HepG2 (cell line): Measurements from ENCODE around the gene MLXIPL. TPM values are rescaled to one million over a fixed set of nuclear protein-coding genes. Genes with fewer than 3 reads are reported as not detected.

Experiments
- CC2D1A ChIP-seq: sonication (generic); formaldehyde crosslinking; IDR thresholded peaks from 2 replicates; pipeline ENCODE4 v1.8.1; 2023; ENCODE audit warnings: mild to moderate bottlenecking, missing genetic modification reagents
- EHMT2 ChIP-seq: fragments of 200-600 bp; sonication (generic); IDR thresholded peaks from 2 replicates; pipeline ENCODE4 v1.7.0; 2017; ENCODE audit warnings: antibody characterized with exemption, low read depth, low read length, borderline replicate concordance
- FOXK2 ChIP-seq: fragments of 450-650 bp; IDR thresholded peaks from 2 replicates; pipeline ENCODE4 v1.6.1; 2016
- HOXA7 ChIP-seq: sonication (generic); formaldehyde crosslinking; IDR thresholded peaks from 2 replicates; pipeline ENCODE4 v1.8.1; 2022; ENCODE audit warnings: mild to moderate bottlenecking, missing genetic modification reagents, moderate library complexity
- MEF2D ChIP-seq: sonication (generic); formaldehyde crosslinking; IDR thresholded peaks from 2 replicates; pipeline ENCODE4 v1.5.1; 2020; ENCODE audit warnings: mild to moderate bottlenecking, missing genetic modification reagents
- MXI1 ChIP-seq: IDR thresholded peaks from 3 replicates; pipeline ENCODE4 v1.6.1; 2012; ENCODE audit warnings: low read depth, low read length, inconsistent platforms, borderline replicate concordance
- PHB2 ChIP-seq: fragments of 450-650 bp; IDR thresholded peaks from 2 replicates; pipeline ENCODE4 v1.6.1; 2018; ENCODE audit not compliant: partially characterized antibody
- POLR2AphosphoS5 ChIP-seq: IDR thresholded peaks from 2 replicates; pipeline ENCODE4 v1.6.1; 2012; ENCODE audit warnings: low read depth, low read length
- ZNF550 ChIP-seq: sonication (generic); formaldehyde crosslinking; IDR thresholded peaks from 2 replicates; pipeline ENCODE4 v1.4.0; 2020; ENCODE audit warnings: mild to moderate bottlenecking, missing genetic modification reagents, borderline replicate concordance
- polyA plus RNA-seq, 8 experiments: library from polyadenylated mRNA; depleted of rRNA in 3 of 8; stranded (reverse) in 7 of 8; unstranded in 1 of 8; fragments of >200 nt; fragmentation: Illumina TruSeq in 4 of 8; extraction: Trizol in 4 of 8; gene quantifications; 2 replicates each; pipeline versions ENCODE4 v1.2.1 to v1.2.3, GENCODE V29; 2011 to 2016; ENCODE audit warnings: low read depth in 4 of 8, missing spikeins in 1 of 8, mixed read lengths in 1 of 8; ENCODE audit not compliant: insufficient read depth in 1 of 8
- total RNA-seq, 5 experiments: library from RNA; depleted of rRNA; stranded (reverse); fragments of >200 nt; fragmentation: Illumina TruSeq; extraction: Trizol; gene quantifications; 2 replicates each; pipeline ENCODE4 v1.2.3, GENCODE V29; 2016; ENCODE audit warnings: low read depth in 1 of 5
- TF ChIP-seq, protein P1 (sequence below): sonication (generic); formaldehyde crosslinking; IDR thresholded peaks from 2 replicates; pipeline ENCODE4 v1.4.0; 2020; ENCODE audit warnings: missing genetic modification reagents, borderline replicate concordance
- TF ChIP-seq, protein P2 (sequence below): sonication (generic); formaldehyde crosslinking; IDR thresholded peaks from 2 replicates; pipeline ENCODE4 v1.4.0; 2020; ENCODE audit warnings: mild to moderate bottlenecking, missing genetic modification reagents
- TF ChIP-seq, protein P3 (sequence below): sonication (generic); formaldehyde crosslinking; IDR thresholded peaks from 2 replicates; pipeline ENCODE4 v1.5.0; 2020; ENCODE audit warnings: mild to moderate bottlenecking, missing genetic modification reagents
- TF ChIP-seq, protein P4 (sequence below): IDR thresholded peaks from 2 replicates; pipeline ENCODE4 v1.6.1; 2016; ENCODE audit warnings: mild to moderate bottlenecking, missing biosample characterization, missing genetic modification reagents
- TF ChIP-seq, protein P5 (sequence below): sonication (generic); formaldehyde crosslinking; IDR thresholded peaks from 2 replicates; pipeline ENCODE4 v1.4.0; 2020; ENCODE audit warnings: low read depth, mild to moderate bottlenecking, missing genetic modification reagents

MLXIPL gene
- total and polyA plus RNA-seq, 2 of the 13 experiments (the other 11 are each of a cell fraction or from before 2014, with no cell fraction given): 51.6 to 60.1 TPM

DNA sequence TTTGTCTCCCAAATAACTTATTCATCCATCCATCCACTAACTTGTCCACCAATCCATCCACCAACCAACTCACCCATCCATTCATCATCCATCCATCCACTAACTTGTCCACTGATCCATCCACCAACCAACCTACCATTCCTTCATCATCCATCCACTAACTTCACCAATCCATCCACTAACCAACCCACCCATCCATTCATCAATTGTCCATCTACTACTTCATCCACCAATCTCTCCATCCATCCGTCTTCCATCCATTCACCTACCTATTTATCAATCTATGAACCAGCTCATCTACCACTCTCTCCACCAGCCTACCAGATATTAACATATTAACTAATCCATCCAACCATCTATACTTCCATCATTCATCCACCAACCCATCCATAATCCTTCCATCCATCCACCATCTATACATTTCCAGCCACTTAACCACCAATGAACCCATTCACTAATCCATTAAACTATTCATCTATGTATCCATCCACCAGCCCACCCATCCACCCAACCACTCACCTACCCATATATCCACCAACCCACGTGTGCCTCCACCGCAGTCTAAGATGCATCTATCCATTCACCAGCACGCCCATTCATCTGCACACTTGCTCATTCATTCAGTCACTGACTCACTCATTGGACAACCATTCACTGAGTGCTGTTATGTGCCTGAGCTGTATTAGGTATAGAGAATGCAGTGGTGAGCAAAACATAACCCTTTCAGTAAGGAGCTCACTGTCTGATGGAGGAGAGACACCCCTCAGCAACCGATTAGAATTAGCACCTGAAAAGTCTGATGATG is 26.1 kb downstream of the MLXIPL start (continued):
- TF ChIP-seq, protein P1, sequence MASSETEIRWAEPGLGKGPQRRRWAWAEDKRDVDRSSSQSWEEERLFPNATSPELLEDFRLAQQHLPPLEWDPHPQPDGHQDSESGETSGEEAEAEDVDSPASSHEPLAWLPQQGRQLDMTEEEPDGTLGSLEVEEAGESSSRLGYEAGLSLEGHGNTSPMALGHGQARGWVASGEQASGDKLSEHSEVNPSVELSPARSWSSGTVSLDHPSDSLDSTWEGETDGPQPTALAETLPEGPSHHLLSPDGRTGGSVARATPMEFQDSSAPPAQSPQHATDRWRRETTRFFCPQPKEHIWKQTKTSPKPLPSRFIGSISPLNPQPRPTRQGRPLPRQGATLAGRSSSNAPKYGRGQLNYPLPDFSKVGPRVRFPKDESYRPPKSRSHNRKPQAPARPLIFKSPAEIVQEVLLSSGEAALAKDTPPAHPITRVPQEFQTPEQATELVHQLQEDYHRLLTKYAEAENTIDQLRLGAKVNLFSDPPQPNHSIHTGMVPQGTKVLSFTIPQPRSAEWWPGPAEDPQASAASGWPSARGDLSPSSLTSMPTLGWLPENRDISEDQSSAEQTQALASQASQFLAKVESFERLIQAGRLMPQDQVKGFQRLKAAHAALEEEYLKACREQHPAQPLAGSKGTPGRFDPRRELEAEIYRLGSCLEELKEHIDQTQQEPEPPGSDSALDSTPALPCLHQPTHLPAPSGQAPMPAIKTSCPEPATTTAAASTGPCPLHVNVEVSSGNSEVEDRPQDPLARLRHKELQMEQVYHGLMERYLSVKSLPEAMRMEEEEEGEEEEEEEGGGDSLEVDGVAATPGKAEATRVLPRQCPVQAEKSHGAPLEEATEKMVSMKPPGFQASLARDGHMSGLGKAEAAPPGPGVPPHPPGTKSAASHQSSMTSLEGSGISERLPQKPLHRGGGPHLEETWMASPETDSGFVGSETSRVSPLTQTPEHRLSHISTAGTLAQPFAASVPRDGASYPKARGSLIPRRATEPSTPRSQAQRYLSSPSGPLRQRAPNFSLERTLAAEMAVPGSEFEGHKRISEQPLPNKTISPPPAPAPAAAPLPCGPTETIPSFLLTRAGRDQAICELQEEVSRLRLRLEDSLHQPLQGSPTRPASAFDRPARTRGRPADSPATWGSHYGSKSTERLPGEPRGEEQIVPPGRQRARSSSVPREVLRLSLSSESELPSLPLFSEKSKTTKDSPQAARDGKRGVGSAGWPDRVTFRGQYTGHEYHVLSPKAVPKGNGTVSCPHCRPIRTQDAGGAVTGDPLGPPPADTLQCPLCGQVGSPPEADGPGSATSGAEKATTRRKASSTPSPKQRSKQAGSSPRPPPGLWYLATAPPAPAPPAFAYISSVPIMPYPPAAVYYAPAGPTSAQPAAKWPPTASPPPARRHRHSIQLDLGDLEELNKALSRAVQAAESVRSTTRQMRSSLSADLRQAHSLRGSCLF (CRISPR knock-in tag): no peak
- no peak for TF ChIP-seq EHMT2
- TF ChIP-seq MEF2D (CRISPR knock-in tag): no peak
- peak; percentile 45 for TF ChIP-seq PHB2
- TF ChIP-seq HOXA7 (CRISPR knock-in tag): 0 out of 2 replicates have a peak, but pooled peaks have one; percentile 59
- no peak for TF ChIP-seq ZNF550 (CRISPR knock-in tag)
- TF ChIP-seq, protein P2, sequence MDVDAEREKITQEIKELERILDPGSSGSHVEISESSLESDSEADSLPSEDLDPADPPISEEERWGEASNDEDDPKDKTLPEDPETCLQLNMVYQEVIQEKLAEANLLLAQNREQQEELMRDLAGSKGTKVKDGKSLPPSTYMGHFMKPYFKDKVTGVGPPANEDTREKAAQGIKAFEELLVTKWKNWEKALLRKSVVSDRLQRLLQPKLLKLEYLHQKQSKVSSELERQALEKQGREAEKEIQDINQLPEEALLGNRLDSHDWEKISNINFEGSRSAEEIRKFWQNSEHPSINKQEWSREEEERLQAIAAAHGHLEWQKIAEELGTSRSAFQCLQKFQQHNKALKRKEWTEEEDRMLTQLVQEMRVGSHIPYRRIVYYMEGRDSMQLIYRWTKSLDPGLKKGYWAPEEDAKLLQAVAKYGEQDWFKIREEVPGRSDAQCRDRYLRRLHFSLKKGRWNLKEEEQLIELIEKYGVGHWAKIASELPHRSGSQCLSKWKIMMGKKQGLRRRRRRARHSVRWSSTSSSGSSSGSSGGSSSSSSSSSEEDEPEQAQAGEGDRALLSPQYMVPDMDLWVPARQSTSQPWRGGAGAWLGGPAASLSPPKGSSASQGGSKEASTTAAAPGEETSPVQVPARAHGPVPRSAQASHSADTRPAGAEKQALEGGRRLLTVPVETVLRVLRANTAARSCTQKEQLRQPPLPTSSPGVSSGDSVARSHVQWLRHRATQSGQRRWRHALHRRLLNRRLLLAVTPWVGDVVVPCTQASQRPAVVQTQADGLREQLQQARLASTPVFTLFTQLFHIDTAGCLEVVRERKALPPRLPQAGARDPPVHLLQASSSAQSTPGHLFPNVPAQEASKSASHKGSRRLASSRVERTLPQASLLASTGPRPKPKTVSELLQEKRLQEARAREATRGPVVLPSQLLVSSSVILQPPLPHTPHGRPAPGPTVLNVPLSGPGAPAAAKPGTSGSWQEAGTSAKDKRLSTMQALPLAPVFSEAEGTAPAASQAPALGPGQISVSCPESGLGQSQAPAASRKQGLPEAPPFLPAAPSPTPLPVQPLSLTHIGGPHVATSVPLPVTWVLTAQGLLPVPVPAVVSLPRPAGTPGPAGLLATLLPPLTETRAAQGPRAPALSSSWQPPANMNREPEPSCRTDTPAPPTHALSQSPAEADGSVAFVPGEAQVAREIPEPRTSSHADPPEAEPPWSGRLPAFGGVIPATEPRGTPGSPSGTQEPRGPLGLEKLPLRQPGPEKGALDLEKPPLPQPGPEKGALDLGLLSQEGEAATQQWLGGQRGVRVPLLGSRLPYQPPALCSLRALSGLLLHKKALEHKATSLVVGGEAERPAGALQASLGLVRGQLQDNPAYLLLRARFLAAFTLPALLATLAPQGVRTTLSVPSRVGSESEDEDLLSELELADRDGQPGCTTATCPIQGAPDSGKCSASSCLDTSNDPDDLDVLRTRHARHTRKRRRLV (CRISPR knock-in tag): no peak
- no peak for TF ChIP-seq MXI1
- TF ChIP-seq POLR2AphosphoS5: peak; percentile 32
- TF ChIP-seq, protein P3, sequence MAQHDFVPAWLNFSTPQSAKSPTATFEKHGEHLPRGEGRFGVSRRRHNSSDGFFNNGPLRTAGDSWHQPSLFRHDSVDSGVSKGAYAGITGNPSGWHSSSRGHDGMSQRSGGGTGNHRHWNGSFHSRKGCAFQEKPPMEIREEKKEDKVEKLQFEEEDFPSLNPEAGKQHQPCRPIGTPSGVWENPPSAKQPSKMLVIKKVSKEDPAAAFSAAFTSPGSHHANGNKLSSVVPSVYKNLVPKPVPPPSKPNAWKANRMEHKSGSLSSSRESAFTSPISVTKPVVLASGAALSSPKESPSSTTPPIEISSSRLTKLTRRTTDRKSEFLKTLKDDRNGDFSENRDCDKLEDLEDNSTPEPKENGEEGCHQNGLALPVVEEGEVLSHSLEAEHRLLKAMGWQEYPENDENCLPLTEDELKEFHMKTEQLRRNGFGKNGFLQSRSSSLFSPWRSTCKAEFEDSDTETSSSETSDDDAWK (CRISPR knock-in tag): no peak
- TF ChIP-seq, protein P4, sequence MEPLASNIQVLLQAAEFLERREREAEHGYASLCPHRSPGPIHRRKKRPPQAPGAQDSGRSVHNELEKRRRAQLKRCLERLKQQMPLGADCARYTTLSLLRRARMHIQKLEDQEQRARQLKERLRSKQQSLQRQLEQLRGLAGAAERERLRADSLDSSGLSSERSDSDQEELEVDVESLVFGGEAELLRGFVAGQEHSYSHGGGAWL (CRISPR knock-in tag): no peak
- 0 out of 2 replicates have a peak, but pooled peaks have one; percentile 27 for TF ChIP-seq FOXK2
- TF ChIP-seq CC2D1A (CRISPR knock-in tag): no peak
- TF ChIP-seq, protein P5, sequence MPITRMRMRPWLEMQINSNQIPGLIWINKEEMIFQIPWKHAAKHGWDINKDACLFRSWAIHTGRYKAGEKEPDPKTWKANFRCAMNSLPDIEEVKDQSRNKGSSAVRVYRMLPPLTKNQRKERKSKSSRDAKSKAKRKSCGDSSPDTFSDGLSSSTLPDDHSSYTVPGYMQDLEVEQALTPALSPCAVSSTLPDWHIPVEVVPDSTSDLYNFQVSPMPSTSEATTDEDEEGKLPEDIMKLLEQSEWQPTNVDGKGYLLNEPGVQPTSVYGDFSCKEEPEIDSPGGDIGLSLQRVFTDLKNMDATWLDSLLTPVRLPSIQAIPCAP: no peak
